GM23338 (cell line): ENCODE data around the gene CDK3.
"Not testable (repeated sequence)": the region's sequence is repeated elsewhere in the genome, so short reads cannot be mapped to it uniquely, and the experiment has no call there.

Experiments used
- CREB1 ChIP-seq: fragments of 250-450 bp; sonication (Bioruptor Pico); IDR thresholded peaks from 2 replicates; pipeline ENCODE4 v1.5.0; 2020; ENCODE audit warnings: low read depth, mild to moderate bottlenecking, moderate library complexity
- EZH2 ChIP-seq: fragments of 200-600 bp; sonication (generic); IDR thresholded peaks from one replicate; pipeline ENCODE4 v1.8.0; 2017; ENCODE audit warnings: antibody characterized with exemption, mild to moderate bottlenecking, low read depth; ENCODE audit not compliant: unreplicated experiment
- EZH2phosphoT487 ChIP-seq: fragments of 200-600 bp; sonication (generic); IDR thresholded peaks from one replicate; pipeline ENCODE4 v1.8.1; 2018; ENCODE audit warnings: antibody characterized with exemption; ENCODE audit not compliant: unreplicated experiment
- JUNB ChIP-seq: IDR thresholded peaks from one replicate; pipeline ENCODE4 v1.6.1; 2016; ENCODE audit warnings: antibody characterized with exemption; ENCODE audit not compliant: unreplicated experiment
- NANOG ChIP-seq: IDR thresholded peaks from 2 replicates; pipeline ENCODE4 v1.6.1; 2016; ENCODE audit warnings: antibody characterized with exemption, borderline replicate concordance
- POLR2AphosphoS5 ChIP-seq: IDR thresholded peaks from 2 replicates; pipeline ENCODE4 v1.6.1; 2016; ENCODE audit warnings: antibody characterized with exemption, low read depth
- REST ChIP-seq: IDR thresholded peaks from one replicate; pipeline ENCODE4 v1.6.1; 2018; ENCODE audit warnings: antibody characterized with exemption; ENCODE audit not compliant: unreplicated experiment
- ZNF114 ChIP-seq: fragments of 250-450 bp; sonication (Bioruptor Pico); IDR thresholded peaks from 2 replicates; pipeline ENCODE4 v1.5.0; 2020; ENCODE audit warnings: mild to moderate bottlenecking, moderate library complexity
- TF ChIP-seq, protein P1 (sequence below), 2 experiments: fragments of 200-600 bp in 1 of 2; sonication (generic) in 1 of 2; conservative IDR thresholded peaks; 2 replicates each; pipeline versions ENCODE4 v1.5.1 to v1.6.1; 2016 to 2017; ENCODE audit warnings: antibody characterized with exemption in 2 of 2, low read depth in 2 of 2, mild to moderate bottlenecking in 2 of 2, moderate library complexity in 1 of 2

- TF ChIP-seq, protein P1, sequence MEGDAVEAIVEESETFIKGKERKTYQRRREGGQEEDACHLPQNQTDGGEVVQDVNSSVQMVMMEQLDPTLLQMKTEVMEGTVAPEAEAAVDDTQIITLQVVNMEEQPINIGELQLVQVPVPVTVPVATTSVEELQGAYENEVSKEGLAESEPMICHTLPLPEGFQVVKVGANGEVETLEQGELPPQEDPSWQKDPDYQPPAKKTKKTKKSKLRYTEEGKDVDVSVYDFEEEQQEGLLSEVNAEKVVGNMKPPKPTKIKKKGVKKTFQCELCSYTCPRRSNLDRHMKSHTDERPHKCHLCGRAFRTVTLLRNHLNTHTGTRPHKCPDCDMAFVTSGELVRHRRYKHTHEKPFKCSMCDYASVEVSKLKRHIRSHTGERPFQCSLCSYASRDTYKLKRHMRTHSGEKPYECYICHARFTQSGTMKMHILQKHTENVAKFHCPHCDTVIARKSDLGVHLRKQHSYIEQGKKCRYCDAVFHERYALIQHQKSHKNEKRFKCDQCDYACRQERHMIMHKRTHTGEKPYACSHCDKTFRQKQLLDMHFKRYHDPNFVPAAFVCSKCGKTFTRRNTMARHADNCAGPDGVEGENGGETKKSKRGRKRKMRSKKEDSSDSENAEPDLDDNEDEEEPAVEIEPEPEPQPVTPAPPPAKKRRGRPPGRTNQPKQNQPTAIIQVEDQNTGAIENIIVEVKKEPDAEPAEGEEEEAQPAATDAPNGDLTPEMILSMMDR (conservative IDR thresholded peaks at IDR 0.05; ENCODE audit: low read depth in 2 of 2) = not testable (repeated sequence)
- TF ChIP-seq POLR2AphosphoS5; EZH2phosphoT487; JUNB; EZH2; ZNF114 (CRISPR knock-in tag); CREB1 (CRISPR knock-in tag); REST; NANOG: not testable (repeated sequence)
These were observed 31.6 kb upstream of the CDK3 start for GRCh38 chr17:75969044-75969443.
